ENCODE results near the gene C16orf87.

C16orf87 gene

DNA sequence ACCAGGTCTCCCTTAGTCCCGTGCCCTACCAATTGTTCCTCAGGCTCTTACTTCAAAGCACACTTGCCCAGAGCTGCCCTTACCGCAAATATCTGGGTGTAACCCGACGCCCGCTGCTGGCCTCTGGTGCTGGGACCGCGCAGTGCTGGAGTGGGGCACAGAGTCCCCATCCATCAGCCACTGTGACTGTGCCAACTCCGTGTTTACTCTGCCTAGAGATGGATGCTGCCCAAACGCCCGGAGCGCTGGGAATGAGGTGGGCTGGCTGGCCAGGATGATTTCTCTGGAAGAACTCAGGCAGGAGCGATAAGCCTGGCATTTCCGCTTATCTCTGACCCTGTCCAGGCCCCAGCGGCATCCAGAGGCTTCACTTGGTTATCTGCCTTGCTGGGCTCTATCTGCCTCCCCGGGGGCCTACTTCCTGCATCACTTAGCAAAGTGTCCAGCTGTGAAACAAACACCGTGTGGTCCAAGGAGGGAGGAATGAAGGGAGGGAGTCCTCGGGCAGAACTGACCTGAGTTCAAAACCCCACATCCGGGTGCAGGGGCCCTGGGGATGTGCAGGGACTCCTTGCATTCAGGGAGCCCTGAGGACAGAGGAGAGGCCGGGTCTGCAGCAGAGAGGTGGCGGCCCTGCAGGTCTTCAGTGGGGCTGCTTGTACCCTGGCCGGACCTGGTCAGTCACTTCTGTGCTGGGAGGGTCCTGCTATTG is 73.5 kb downstream of the C16orf87 start:
- DNase-seq (ENCODE audit: low read depth in 2 of 2): no peak

DNA sequence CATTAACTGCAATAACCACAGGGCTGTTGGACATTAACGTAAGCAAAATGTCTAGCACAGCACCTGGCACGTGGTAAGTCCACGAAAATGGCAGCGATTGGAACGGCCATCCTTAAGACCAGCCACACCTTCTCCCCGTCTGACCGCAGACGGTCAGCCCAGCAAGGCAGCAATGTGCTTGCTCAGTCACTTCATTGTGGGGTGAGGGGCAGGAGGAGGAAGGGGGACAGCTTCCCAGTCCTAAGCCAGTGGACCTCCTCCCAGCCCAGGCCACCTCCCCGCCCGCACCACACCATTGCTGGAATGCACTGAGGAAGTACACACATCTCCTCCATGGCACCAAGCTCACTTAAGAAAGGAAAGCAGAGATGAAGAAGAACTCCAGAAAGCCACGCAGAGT is 74.2 kb downstream of the C16orf87 start:
- no peak for DNase-seq (ENCODE audit: low read depth in 2 of 2)

DNA sequence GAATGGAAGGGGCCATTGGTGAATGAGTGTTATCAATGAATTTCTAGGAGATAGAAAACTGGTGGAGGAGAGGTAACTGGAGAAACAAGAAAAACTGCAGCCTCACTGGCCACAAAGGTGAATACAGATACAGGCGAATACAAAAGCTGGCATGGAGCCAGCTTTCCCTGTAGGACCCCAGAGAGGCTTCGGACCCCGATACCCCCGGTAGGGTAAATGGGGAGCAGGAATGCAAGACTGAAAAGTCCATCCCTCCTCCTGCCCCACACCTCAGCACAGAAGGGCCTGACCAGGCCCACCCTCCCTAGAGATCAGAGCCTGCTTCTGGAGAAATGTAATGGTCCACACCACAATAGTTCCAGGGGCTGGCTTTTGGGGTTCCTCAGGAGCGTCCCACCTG is 78.0 kb downstream of the C16orf87 start:
- no peak for DNase-seq (ENCODE audit: low read depth in 2 of 2)

DNA sequence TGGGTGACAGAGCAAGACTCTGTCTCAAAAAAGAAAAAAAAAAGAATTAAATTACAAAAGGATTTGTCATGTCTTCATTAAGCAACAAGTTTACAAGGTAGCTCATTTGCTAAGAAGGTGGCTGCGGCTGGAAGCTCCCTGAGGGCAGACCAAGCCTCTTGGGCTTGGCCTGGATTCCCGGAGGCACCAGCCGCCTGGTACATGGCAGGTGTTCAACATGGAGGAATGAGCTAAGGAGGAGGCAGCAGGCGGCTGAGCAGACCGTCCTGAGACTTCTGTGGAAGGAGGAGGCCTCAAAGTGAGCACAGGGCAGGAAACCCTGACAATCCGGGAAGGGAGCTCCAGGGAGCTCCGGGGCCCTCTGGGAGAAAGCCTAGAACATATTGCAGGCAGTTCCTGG is 79.6 kb downstream of the C16orf87 start:
- DNase-seq (ENCODE audit: low read depth in 2 of 2): no peak

DNA sequence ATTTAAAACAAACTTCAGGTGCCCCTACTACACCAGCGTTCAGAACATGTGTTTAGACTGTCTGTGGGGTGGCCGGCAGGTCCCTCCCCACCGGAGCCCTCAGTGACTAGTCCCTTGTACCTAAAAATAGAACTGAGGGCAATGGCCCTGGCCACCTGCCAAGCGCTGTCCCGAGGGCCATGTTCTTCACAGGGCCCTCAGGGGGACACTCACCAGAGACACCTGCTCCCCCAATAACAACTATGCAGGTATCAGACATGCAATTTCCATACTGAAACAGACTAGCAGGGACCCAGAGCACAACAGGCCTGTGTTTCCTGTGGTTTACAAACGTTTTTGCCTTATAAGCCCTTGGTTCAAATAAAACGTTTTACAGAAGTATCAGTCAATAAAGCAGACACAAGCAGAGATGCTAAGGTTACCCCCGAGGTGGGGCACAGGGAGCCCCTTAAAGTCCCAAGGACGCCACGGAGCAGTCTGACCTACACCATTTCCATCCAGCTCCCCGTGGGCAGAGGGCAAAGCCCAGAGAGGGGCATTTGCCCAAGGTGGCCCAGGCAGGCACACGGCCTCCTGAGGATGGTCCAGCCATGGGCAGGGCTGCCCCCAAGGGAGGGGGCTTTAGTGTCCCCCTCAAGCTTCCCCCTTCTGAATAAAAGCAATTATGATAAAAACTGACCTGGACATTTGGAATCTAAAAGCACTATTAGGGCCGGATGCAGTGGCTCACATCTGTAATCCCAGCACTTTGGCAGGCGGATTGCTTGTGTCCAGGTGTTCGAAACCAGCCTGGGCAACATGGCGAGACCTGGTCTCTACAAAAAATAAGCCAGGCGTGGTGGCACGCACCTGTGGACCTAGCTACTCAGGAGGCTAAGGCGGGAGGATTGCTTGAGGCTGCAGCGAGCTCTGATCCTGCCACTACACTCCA is 81.9 kb downstream of the C16orf87 start:
- DNase-seq (ENCODE audit: low read depth in 2 of 2): no peak

DNA sequence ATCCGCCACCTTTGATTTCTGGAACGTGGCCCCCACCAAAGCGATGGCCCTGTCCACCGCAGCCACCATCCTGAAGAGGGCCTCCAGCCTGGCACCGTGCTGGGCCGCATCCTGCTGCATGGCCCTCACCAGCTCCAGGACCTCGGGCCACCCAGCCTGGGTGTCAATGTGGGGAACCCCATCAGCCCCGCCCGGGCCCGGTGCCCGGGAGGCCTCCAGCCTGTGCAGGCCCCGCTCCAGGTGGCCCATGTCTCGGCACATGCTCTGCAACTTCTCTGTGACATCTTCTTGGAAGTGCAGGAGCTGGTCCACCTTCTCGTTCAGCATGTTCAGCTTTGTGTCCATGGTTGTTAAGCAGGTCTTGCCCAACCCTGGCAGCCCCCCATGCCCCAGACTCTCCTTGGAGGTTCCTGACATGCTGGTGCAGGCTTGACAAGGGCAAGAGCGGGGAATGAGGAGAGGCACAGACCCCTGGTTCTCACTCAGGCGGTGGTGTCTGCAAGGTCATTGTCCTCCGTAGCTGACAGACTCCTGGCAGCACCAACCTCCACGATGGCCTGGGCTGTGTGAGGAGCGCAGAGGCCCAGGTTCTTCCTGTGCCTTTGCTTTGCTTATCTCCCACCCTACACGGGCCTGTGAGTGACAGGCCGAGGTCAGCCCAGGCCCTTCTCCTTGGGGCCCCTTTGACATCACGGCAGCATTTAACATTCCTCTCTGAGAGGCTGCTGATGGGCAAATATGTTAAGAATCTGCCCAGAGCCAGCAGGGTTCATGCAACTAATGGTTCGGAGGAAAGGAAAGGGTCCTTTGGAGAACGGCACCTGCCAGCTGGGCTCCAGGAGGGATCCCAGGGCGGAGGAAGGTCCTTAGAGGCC is 83.0 kb downstream of the C16orf87 start, which contains the start of gene MYLK3:
Gene MYLK3 (minus strand): TSS at position 568 of the 875 bp plus-strand sequence. CDS start 151 bp downstream, at position 417.
- no peak for DNase-seq (ENCODE audit: low read depth in 2 of 2)

DNA sequence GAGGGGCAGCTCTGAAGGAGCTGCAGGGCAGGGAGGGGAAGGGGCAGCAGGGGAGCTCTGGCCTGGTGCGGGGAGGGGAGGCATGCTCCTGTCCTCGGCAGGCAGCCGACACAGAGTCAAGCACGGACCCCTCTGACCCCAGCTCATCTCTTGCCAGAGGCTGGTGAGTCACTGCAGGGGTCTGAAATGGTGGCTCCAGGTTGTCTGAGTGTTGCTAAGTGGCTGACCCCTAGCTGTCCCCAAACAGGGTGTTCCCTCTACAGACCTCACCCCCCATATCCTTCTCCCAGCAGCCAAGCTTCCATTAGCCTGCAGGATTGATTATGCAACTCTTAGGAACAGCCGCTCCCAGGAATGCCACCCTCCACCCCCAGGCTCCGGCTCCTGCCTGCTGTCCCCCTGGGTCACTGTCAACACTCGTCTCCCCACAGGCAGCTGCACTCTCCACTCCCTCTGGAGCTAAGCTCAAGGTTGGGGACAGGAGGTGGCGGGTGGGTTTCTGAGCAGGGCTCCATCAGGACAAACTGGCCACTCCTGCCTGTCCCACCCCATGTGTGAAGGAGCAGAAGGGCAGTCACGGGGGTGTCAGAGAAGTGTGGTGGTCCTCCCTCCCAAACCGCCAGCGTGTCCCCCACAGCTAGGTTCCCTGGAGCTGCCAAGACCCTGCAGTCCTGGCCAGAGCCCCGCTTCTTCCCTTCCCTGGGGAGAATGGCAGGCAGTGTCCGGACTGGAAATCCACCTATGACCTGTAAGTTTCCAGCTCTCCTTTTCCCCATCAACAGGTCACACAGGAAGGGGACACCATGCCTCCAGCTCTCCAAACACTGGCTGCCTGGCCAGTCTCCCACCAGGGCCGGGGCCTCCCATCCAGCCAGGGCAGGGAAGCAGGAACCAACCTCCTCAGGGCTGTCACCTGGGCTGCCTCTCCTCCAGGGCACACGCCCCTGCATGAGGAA is 83.9 kb downstream of the C16orf87 start:
- no peak for DNase-seq (ENCODE audit: low read depth in 2 of 2)
